Measurements from ENCODE around the gene CD300LB.
"Not testable (repeated sequence)": the region's sequence is repeated elsewhere in the genome, so short reads cannot be mapped to it uniquely, and the experiment has no call there.

DNA sequence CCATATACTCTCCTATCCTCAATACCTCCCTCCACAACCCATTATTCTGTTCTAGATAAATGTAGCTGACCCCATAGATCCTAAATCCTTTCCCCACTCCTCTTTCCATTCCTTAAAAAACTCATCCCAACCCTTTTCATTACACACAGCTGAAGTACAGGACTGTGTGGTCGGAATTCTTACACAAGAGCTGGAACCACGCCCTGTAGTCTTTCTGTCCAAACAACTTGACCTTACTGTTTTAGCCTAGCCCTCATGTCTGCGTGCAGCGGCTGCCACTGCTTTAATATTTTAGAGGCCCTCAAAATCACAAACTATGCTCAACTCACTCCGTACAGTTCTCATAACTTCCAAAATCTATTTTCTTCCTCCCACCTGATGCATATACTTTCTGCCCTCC lies 27.3 kb downstream of the CD300LB start:
- not testable (repeated sequence) for TF ChIP-seq CTCF (IDR thresholded peaks at IDR 0.05); ZFX (IDR thresholded peaks at IDR 0.05; ENCODE audit: borderline replicate concordance)
